Endothelial cell (in vitro differentiated cells): ENCODE data around the gene GPR153. TPM values are rescaled to one million over a fixed set of nuclear protein-coding genes. Genes with fewer than 3 reads are reported as not detected.

Experiments used
- DNase-seq: peaks from one replicate; pipeline ENCODE4 v3.0.0; 2021; ENCODE audit warnings: low spot score
- H3K27ac Mint-ChIP-seq: one replicate; pipeline ENCODE4 v1.8.0; 2021; ENCODE audit warnings: mixed read lengths, inconsistent platforms; ENCODE audit not compliant: unreplicated experiment
- H3K27me3 Mint-ChIP-seq: one replicate; pipeline ENCODE4 v1.8.0; 2021; ENCODE audit warnings: mild to moderate bottlenecking, moderate library complexity, mixed read lengths, inconsistent platforms; ENCODE audit not compliant: unreplicated experiment
- H3K36me3 Mint-ChIP-seq: one replicate; pipeline ENCODE4 v1.8.0; 2021; ENCODE audit warnings: mild to moderate bottlenecking, low read depth, mixed read lengths, inconsistent platforms; ENCODE audit not compliant: unreplicated experiment
- H3K4me1 Mint-ChIP-seq: one replicate; pipeline ENCODE4 v1.8.0; 2021; ENCODE audit warnings: mild to moderate bottlenecking, mixed read lengths, inconsistent platforms; ENCODE audit not compliant: unreplicated experiment
- H3K4me3 Mint-ChIP-seq: one replicate; pipeline ENCODE4 v1.8.0; 2021; ENCODE audit warnings: mild to moderate bottlenecking, mixed read lengths, inconsistent platforms; ENCODE audit not compliant: unreplicated experiment
- H3K9me3 Mint-ChIP-seq: one replicate; pipeline ENCODE4 v1.8.0; 2021; ENCODE audit warnings: mixed read lengths, inconsistent platforms; ENCODE audit not compliant: unreplicated experiment
- total RNA-seq: library from RNA; stranded (reverse); fragmentation: NEBNext Ultra II Directional; extraction: Animal tissue kit (Norgen Biotek cat#: 25700); gene quantifications from one replicate; pipeline ENCODE4 v1.2.1, GENCODE V29; 2021; ENCODE audit not compliant: unreplicated experiment
- TF ChIP-seq, protein P1 (sequence below): fragments of 200-600 bp; sonication (generic); IDR thresholded peaks from one replicate; pipeline ENCODE4 v1.5.0; 2021; ENCODE audit warnings: antibody characterized with exemption; ENCODE audit not compliant: unreplicated experiment

GPR153 gene
- total RNA-seq, 1 donor from 2014 or later = 3.0 TPM

DNA sequence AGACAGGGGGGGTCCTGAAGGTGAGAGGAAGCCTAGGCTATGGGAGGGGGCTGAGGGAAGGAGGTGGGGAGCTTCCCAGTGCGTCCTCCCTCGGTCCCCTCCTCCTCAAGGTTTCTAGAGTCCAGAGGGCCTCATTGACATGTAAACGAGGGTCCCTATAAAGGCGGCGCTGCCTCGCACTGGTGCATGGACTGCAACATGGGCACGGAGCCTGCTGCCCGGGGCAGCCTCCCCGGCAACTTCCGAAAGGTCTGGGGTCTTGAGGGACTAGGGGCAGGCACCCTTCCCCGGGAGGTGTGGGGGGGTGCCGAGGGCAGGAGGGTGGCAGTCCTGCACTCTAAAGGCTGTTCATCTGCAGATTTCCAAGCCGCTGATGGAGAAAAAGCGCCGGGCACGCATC lies 16.9 kb downstream of the GPR153 start, which contains the start of gene HES3:
TSS of gene HES3 (plus strand) at position 187 of the 400 bp plus-strand sequence. CDS start at position 374, 187 bp downstream.
- Mint-ChIP-seq H3K4me3 (no peak within 1 kb of the TSS), H3K27me3 (peaks cover 26% of the 10 kb centered on the region), H3K36me3 (no peaks in the 10 kb centered on the region), H3K4me1 (peaks cover 12% of the 10 kb centered on the region), H3K9me3 (no peaks in the 10 kb centered on the region), H3K27ac (no peak within 1 kb of the TSS)
- no peak for DNase-seq
- TF ChIP-seq, protein P1, sequence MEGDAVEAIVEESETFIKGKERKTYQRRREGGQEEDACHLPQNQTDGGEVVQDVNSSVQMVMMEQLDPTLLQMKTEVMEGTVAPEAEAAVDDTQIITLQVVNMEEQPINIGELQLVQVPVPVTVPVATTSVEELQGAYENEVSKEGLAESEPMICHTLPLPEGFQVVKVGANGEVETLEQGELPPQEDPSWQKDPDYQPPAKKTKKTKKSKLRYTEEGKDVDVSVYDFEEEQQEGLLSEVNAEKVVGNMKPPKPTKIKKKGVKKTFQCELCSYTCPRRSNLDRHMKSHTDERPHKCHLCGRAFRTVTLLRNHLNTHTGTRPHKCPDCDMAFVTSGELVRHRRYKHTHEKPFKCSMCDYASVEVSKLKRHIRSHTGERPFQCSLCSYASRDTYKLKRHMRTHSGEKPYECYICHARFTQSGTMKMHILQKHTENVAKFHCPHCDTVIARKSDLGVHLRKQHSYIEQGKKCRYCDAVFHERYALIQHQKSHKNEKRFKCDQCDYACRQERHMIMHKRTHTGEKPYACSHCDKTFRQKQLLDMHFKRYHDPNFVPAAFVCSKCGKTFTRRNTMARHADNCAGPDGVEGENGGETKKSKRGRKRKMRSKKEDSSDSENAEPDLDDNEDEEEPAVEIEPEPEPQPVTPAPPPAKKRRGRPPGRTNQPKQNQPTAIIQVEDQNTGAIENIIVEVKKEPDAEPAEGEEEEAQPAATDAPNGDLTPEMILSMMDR = no peak

DNA sequence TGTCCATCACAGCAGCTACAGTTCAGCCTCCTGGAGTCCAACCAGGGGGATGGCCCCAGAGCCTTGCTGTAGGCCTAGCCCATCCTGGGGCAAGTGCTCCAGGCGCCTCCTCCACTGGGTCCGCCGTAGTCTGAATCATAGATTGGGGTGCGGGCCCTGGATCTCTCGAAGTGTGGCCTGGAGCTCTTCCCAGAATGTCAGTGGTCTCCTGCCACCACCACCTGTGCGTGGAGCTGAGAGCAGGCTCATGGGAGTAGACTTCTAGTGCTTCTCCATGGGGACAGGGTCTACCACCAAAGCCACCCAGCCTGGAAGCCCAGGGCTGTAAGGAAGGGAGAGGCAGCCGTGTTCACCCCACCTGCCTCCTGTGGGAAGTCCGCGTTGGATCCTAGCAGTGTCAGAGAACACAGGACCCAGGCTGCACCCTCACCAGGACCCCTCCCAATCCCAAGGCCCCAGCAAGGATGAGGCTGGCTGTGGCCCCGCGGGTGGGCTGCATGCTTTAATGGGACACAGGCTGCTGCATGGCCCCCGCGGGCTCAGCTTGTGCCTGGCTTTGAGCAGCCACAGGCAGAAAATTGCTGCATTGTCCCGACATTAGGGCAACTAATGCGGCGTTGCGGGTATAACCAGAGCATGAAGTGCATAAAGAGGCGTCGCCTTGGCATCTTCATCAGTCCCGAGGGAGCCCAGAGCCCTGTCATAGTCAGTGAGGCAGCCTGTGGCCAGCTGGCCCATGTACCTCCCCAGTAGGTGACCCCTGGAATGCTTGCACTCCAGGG lies 17.7 kb downstream of the GPR153 start:
- Mint-ChIP-seq H3K36me3 (no peaks in the 10 kb centered on the region), H3K4me1 (peaks cover 13% of the 10 kb centered on the region), H3K27me3 (peaks cover 24% of the 10 kb centered on the region), H3K4me3 (no peak overlapping the region), H3K9me3 (no peaks in the 10 kb centered on the region), H3K27ac (no peak overlapping the region)
- TF ChIP-seq, protein P1 = no peak
- no peak for DNase-seq

DNA sequence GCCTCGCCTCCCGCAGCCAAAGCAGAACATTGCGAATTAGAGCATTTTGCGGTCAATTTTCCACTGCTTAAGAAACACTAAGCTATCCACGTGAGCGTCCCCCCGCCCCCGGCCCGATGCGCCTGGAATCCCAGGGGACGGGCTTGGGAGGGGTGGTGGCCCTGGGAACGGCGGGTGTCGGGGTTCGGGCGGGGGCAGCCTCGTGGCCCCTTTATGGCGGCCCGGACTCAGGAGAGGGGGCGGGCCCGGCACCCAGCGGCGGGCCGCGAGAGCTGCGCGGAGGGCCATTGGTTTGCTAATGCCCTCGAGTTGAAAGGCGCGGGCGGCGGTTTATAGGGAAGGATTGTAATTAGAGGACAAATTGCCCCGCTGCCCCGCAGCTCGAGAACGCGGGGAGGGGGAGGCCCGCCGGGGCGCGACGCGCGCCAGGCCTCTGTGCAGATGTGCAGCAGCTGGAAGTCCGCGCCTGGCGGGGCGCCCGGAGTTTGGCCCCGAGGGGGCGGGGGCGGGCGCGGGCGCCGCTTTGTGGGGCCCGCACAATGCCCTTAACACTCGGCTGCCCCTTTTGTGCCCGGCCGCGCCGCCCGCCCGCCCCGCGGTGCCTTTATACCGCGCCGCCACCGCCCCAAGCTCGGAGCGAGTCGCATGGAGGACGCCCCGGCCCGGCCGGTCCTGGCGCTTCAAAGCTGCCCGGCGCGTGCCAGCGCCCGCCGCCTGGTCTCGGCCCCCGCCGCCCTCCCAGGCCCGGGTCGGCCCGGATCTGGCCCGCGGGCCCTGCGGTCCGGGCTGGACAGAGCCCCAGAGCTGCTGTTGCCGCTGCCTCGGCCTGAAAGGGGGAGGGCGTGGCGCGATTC lies 18.8 kb downstream of the GPR153 start:
- Mint-ChIP-seq H3K9me3 (no peaks in the 10 kb centered on the region), H3K36me3 (no peaks in the 10 kb centered on the region), H3K27ac (no peak overlapping the region), H3K27me3 (peaks cover 23% of the 10 kb centered on the region), H3K4me1 (peaks cover 13% of the 10 kb centered on the region), H3K4me3 (no peak overlapping the region)
- TF ChIP-seq, protein P1 = no peak
- DNase-seq = no peak

DNA sequence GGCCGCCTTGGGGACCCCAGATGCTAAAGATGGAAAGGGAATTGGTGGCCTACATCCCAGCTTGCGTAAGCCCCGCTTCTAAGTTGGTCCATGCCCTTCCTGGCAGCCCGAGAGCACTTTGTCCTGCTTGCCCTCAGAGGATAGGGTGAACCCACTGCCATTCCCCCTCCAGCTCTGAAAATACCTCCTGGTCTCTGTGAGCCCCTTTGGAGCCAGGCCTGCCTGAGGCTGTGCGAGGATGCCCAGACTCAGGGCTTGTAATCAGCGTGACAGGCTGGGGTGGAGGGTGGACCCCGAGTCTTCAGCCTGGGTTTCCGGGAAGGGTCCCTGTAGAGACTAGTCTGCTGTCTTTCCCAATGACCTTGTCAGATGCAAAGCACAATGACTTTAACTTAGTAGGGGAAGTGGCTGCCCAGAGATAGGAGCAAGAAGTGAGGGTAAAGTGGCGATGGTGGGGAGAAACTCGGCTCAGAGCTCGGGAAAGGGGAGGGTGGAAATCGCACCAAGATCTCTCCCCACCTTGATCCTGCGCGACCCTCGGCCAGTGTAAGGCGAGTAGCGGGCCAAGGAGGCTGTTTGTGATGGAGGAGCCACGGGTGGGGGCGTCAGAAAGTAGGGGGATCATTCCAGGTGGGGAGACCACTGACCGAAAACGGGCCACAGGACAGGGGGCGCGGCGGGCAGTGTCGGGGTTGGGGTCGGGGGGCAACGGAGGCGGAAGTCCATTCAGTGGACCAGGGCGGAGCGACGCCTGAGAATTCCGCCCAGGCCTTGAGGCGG lies 19.6 kb downstream of the GPR153 start:
- peak overlapping the region; percentile 62 for H3K4me3 Mint-ChIP-seq
- DNase-seq = no peak
- peaks cover 13% of the 10 kb centered on the region for H3K4me1 Mint-ChIP-seq
- no peaks in the 10 kb centered on the region for H3K36me3 Mint-ChIP-seq
- no peaks in the 10 kb centered on the region for H3K9me3 Mint-ChIP-seq
- TF ChIP-seq, protein P1 = no peak
- peaks cover 16% of the 10 kb centered on the region for H3K27me3 Mint-ChIP-seq
- no peak overlapping the region for H3K27ac Mint-ChIP-seq
